ENCODE data around the gene HDAC11. TPM values are rescaled to one million over a fixed set of nuclear protein-coding genes. Genes with fewer than 3 reads are reported as not detected.

The HDAC11 gene
- total RNA-seq, 1 experiment from 2014 or later, result 7.0 TPM

- Histone ChIP-seq H2BK20ac (ENCODE audit: low read depth, low read length, poor library complexity, severe bottlenecking) (no peak overlapping the region), H2AK5ac (ENCODE audit: insufficient read length, low read length) (no peak overlapping the region), H3K14ac (ENCODE audit: insufficient read depth, low read length) (no peak overlapping the region), H4K8ac (replicated peaks; ENCODE audit: insufficient read length, low read depth, low read length) (no peak overlapping the region), H3K56ac (ENCODE audit: insufficient read length, low read depth, low read length) (no peak overlapping the region), H2BK12ac (ENCODE audit: insufficient read length, low read depth, low read length) (no peak overlapping the region), H3K79me1 (ENCODE audit: insufficient read depth, low read depth, low read length, poor library complexity, severe bottlenecking) (no peaks in the 10 kb centered on the region), H4K5ac (ENCODE audit: insufficient read length, low read depth, low read length) (no peak overlapping the region), H3K4ac (ENCODE audit: low read depth, low read length) (no peak overlapping the region), H3K79me2 (ENCODE audit: insufficient read depth, low read length) (no peaks in the 10 kb centered on the region), H2BK5ac (ENCODE audit: insufficient read length, low read length) (no peak overlapping the region), H3K9me3 (ENCODE audit: control insufficient read depth, low read depth, low read length) (no peaks in the 10 kb centered on the region), H4K91ac (ENCODE audit: insufficient read length, low read depth, low read length) (no peak overlapping the region), H3K18ac (ENCODE audit: insufficient read length, low read depth, low read length) (no peak overlapping the region), H2AFZ (ENCODE audit: low read length) (no peak overlapping the region), H3K9ac (ENCODE audit: extremely low read depth, insufficient read length, low read length) (no peak overlapping the region), H3T11ph (ENCODE audit: low read length) (no peak overlapping the region), H3K4me2 (ENCODE audit: insufficient read depth, insufficient read length, low read length) (no peak overlapping the region), H2BK120ac (ENCODE audit: low read depth, low read length, poor library complexity, severe bottlenecking) (no peak overlapping the region), H3K27me3 (ENCODE audit: insufficient read depth, low read length) (no peaks in the 10 kb centered on the region), H2BK15ac (ENCODE audit: low read depth, low read length) (no peak overlapping the region), H3K23ac (ENCODE audit: insufficient read length, low read depth, low read length) (no peak overlapping the region), H4K20me1 (ENCODE audit: control insufficient read depth, insufficient read depth, insufficient read length) (no peaks in the 10 kb centered on the region), H3K4me1 (ENCODE audit: insufficient read depth, low read length) (no peaks in the 10 kb centered on the region; the same call in 1 of the 2 replicates), H3K23me2 (ENCODE audit: insufficient read length, low read depth, low read length, poor library complexity, severe bottlenecking) (no peaks in the 10 kb centered on the region), H3K27ac (ENCODE audit: insufficient read length, low read depth, low read length) (no peak overlapping the region)
- Mint-ChIP-seq H3K27ac (no peak overlapping the region; a peak in 1 of 7 replicates), H3K27me3 (ENCODE audit: low read depth) (peaks cover 4% of the 10 kb centered on the region), H3K36me3 (ENCODE audit: insufficient read depth in 1 of 3, low read depth in 3 of 3) (peaks cover 0 to 2% (median 0%) of the 10 kb centered on the region in 3 experiments; a peak in 4 of 7 replicates), H3K9me3 (peaks cover 6 to 15% of the 10 kb centered on the region in 2 experiments), H3K4me1 (peaks cover 24 to 28% of the 10 kb centered on the region in 2 experiments), H3K4me3 (no peak overlapping the region)
- TF ChIP-seq CTCF (conservative IDR thresholded peaks at IDR 0.05), result no peak
- no peak for DNase-seq
- no CpG with 5 or more reads among the region's 10 CpGs for WGBS (ENCODE audit: extremely low coverage, insufficient read length, low lambda C conversion rate)
Observed at GRCh38 chr3:13524979-13525669, 45.0 kb downstream of the HDAC11 start.

Data from H9 (cell line).